GM12873 (cell line): ENCODE data around the gene CDC42BPB.

Experiments
- TF ChIP-seq, protein P1 (sequence below): IDR thresholded peaks from 2 replicates; pipeline ENCODE4 v1.5.1; 2012; ENCODE audit warnings: low read depth, mild to moderate bottlenecking, moderate library complexity, low read length, control low read depth; ENCODE audit not compliant: insufficient read depth; ENCODE audit errors: missing control alignments

The CDC42BPB gene

DNA sequence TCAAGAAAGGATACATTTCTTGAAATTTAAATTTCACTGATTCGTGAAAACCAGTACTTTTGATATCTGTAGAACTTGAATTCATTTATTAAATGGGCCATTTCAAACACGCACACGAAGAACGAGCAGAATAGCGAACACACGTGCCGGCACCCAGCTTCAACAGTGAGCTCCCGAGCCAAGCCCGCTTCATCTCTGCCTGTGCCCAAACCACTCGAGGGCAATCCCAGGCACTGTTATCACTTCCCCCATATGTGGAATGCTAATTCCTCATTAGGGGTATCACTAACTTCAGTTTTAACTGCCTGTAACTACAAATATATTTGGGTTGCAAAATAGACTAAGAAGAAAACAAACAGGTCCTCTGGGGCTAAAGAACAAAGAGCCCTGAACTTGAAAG lies 86.9 kb downstream of the CDC42BPB start:
- TF ChIP-seq, protein P1, sequence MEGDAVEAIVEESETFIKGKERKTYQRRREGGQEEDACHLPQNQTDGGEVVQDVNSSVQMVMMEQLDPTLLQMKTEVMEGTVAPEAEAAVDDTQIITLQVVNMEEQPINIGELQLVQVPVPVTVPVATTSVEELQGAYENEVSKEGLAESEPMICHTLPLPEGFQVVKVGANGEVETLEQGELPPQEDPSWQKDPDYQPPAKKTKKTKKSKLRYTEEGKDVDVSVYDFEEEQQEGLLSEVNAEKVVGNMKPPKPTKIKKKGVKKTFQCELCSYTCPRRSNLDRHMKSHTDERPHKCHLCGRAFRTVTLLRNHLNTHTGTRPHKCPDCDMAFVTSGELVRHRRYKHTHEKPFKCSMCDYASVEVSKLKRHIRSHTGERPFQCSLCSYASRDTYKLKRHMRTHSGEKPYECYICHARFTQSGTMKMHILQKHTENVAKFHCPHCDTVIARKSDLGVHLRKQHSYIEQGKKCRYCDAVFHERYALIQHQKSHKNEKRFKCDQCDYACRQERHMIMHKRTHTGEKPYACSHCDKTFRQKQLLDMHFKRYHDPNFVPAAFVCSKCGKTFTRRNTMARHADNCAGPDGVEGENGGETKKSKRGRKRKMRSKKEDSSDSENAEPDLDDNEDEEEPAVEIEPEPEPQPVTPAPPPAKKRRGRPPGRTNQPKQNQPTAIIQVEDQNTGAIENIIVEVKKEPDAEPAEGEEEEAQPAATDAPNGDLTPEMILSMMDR = no peak

- TF ChIP-seq, protein P1 = no peak
Observed at GRCh38 chr14:102969901-102970300, 87.4 kb downstream of the CDC42BPB start.

DNA sequence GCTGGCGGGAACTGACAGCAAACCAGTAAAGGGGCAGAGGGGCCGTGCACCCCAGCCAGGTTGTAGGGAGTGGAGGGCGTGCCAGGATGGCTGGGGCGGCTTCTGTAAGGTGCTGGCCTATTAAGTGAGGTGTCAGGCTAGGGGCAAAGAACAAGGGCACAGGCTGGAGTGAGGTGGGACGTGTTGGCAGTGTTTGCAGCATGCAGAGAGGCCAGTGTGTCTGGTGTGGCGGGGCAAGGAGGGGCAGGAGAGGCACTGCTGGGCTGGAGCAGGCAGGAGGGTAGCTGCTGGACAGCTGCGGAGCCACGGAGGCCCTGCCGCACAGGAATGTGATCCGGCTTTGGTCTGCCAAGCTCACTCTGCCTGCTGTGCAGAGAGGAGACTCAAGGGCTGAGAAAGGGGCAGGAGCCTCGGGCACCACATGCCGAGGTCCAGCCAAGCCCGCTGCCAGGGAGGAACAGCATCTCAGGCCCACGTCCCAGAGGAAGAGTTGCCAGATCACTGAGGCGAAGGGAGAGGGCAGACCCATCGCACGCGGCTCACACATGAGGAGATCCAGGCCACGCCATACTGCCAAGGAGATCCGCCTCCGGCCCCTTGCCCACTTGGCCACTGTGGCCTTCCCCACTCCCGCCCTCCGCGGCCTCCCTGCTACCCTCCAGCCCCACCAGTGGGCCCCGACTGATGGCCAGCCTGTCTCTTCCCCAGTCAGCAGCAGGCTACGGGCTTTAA lies 88.1 kb downstream of the CDC42BPB start:
- TF ChIP-seq, protein P1 = no peak

DNA sequence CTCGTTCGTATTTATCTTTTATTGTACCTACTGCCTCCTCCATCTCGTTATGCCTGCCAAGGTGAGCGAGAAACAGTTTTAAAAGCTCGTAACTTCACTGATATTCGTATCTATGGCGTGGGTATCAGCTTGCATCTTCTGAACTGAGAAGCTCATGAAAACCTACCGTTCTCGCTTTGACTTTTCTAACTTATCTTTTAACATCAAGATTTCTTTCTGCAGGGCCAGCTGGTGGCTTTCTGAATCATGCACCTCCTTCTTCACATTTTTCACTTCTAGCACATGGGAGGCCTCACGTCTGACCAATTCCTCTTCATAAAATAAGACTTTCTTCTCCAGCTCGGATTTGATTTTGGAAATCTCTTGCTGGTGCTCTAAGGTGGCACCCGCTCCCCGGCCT lies 89.0 kb downstream of the CDC42BPB start:
- TF ChIP-seq, protein P1 = no peak

DNA sequence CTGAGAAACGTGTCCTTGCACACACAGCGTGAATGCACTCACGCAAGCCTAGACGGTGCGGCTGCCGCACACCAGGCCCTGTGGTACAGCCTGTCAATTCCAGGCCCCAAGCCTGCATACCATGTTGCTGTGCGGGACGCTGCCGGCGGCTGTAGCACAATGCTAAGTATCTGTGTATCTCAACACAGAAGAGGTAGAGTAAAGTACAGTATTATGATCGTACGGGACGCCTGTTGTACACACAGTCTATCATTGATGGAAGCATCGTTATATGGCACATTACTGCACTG lies 89.9 kb downstream of the CDC42BPB start:
- TF ChIP-seq, protein P1 = no peak

DNA sequence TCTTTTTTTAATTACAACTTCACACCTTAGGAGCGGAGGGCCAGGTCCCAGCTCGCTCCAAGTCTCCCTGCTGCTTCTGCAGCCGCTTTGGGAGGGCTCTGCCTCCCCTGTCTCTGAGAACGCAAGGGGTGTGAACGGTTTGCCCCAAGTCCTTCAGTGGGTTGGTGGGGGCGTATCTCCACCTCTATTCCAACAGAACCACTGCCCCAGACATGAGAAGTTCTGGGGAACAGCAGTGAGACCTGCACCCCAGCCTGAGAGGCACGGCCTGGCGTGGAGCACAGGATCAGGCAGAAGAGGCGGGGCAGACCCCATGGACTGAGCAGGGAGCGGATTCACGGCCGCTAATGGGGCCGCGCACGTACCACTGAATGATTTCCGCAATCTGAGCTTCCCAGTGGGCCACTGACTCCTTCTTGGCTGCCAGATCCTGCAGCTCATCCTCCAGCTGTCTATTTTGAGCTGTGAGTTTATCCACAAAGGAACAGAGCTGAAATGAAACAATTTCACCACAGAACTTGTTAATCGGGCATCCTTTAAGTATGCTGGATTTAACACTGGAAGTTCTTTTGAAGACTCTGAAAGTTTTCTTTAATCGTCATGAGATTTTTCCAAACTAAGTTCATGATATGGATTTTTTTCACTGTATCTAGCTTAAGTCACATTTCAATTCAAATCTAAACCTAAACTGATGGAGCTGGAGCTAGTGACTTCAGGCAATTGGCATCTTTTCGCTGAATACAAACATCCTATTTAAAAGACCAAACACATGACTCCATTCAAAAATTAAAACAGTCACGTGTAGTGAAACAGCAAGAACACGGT lies 90.5 kb downstream of the CDC42BPB start:
- TF ChIP-seq, protein P1 = no peak

- TF ChIP-seq, protein P1 = no peak
Observed at GRCh38 chr14:102965971-102966655, 91.2 kb downstream of the CDC42BPB start.
